Caco-2 (cell line): ENCODE results near the gene DGKA. TPM values are rescaled to one million over a fixed set of nuclear protein-coding genes. Genes with fewer than 3 reads are reported as not detected.

Experiments used
- BruUV-seq: library from RNA; stranded (reverse); fragments of 400-500 nt; replicated peaks from 2 replicates; lab custom pipeline; 2021; lab: Mats Ljungman, UMichigan
- CTCF ChIA-PET: fragments of 300-600 bp; sonication (Branson Sonifier 250); formaldehyde crosslinking; loops from one replicate; lab custom pipeline; 2022; ENCODE audit warnings: antibody characterized with exemption; lab: Charles Lee
- POLR2A ChIA-PET: fragments of 300-600 bp; sonication (Branson Sonifier 250); formaldehyde crosslinking; loops from one replicate; lab custom pipeline; 2022; ENCODE audit warnings: antibody characterized with exemption; lab: Charles Lee
- DNase-seq, 2 experiments: peaks; one replicate each; pipeline versions ENCODE4 v3.0.0 to v3.0.0-alpha.2; 2020 to 2022
- H3K27me3 ChIP-seq: replicated peaks from 2 replicates; pipeline ENCODE4 v1.6.0; 2011; ENCODE audit warnings: low read length; ENCODE audit not compliant: control insufficient read depth, insufficient read depth
- H3K36me3 ChIP-seq: 2 replicates; pipeline ENCODE4 v1.5.1; 2011; ENCODE audit warnings: low read length; ENCODE audit not compliant: control insufficient read depth, insufficient read depth
- H3K4me1 ChIP-seq: fragments of 250-450 bp; sonication (Bioruptor Pico); 2 replicates; pipeline ENCODE4 v1.5.1; 2020; ENCODE audit warnings: mild to moderate bottlenecking
- H3K4me3 ChIP-seq: 2 replicates; pipeline ENCODE4 v1.5.1; 2011; ENCODE audit warnings: low read depth, mild to moderate bottlenecking, control low read depth, low read length
- H3K9me3 ChIP-seq: fragments of 250-450 bp; sonication (Bioruptor Pico); 2 replicates; pipeline ENCODE4 v1.5.1; 2020; ENCODE audit warnings: mild to moderate bottlenecking, moderate library complexity
- H3K27ac Mint-ChIP-seq: one replicate; pipeline ENCODE4 v1.8.0; 2022; ENCODE audit warnings: mixed read lengths; ENCODE audit not compliant: unreplicated experiment
- H3K27me3 Mint-ChIP-seq: one replicate; pipeline ENCODE4 v1.8.0; 2022; ENCODE audit warnings: mixed read lengths; ENCODE audit not compliant: insufficient read depth, unreplicated experiment
- H3K36me3 Mint-ChIP-seq: one replicate; pipeline ENCODE4 v1.8.0; 2022; ENCODE audit warnings: mild to moderate bottlenecking, mixed read lengths; ENCODE audit not compliant: insufficient read depth, unreplicated experiment
- H3K4me1 Mint-ChIP-seq: one replicate; pipeline ENCODE4 v1.8.0; 2022; ENCODE audit warnings: low read depth, mixed read lengths; ENCODE audit not compliant: unreplicated experiment
- H3K4me3 Mint-ChIP-seq: one replicate; pipeline ENCODE4 v1.8.0; 2022; ENCODE audit warnings: mild to moderate bottlenecking, moderate library complexity, mixed read lengths; ENCODE audit not compliant: unreplicated experiment
- H3K9me3 Mint-ChIP-seq: one replicate; pipeline ENCODE4 v1.8.0; 2022; ENCODE audit warnings: mixed read lengths; ENCODE audit not compliant: unreplicated experiment
- intact Hi-C: fragments of 100-400 bp; cut with micrococcal nuclease; formaldehyde crosslinking; loops from one replicate; pipeline ENCODE4 v1.10.0; 2022; ENCODE audit not compliant: unreplicated experiment
- total RNA-seq: library from RNA; stranded (reverse); gene quantifications from 2 replicates; pipeline ENCODE4 v1.2.3, GENCODE V29; 2022
- TF ChIP-seq, protein P1 (sequence below), 2 experiments: fragments of 200-600 bp in 1 of 2; IDR thresholded peaks; 1 replicate in 1 of 2; 2 replicates in 1 of 2; pipeline versions ENCODE4 v1.5.1 to v1.8.0; 2011 to 2022; ENCODE audit warnings: antibody characterized with exemption in 1 of 2, control low read depth in 1 of 2, inconsistent platforms in 1 of 2, low read depth in 1 of 2, low read length in 1 of 2, mild to moderate bottlenecking in 1 of 2, moderate library complexity in 1 of 2; ENCODE audit not compliant: insufficient read depth in 1 of 2, severe bottlenecking in 1 of 2, unreplicated experiment in 1 of 2

DGKA gene
- total RNA-seq, 1 experiment from 2014 or later: 22.2 TPM

- Mint-ChIP-seq H3K4me3 (no peak overlapping the region), H3K36me3 (peaks cover 53% of the 10 kb centered on the region), H3K27me3 (no peaks in the 10 kb centered on the region), H3K4me1 (peaks cover 27% of the 10 kb centered on the region), H3K27ac (no peak overlapping the region), H3K9me3 (no peaks in the 10 kb centered on the region)
- intact Hi-C loops: no loop called here
- CTCF ChIA-PET: no interaction called here
- BruUV-seq: no TSS peak
- Histone ChIP-seq H3K36me3 (no peaks in the 10 kb centered on the region; the same call in 1 of the 2 replicates), H3K9me3 (no peaks in the 10 kb centered on the region), H3K4me3 (no peak overlapping the region), H3K27me3 (no peaks in the 10 kb centered on the region), H3K4me1 (peaks cover 46% of the 10 kb centered on the region)
- TF ChIP-seq, protein P1, sequence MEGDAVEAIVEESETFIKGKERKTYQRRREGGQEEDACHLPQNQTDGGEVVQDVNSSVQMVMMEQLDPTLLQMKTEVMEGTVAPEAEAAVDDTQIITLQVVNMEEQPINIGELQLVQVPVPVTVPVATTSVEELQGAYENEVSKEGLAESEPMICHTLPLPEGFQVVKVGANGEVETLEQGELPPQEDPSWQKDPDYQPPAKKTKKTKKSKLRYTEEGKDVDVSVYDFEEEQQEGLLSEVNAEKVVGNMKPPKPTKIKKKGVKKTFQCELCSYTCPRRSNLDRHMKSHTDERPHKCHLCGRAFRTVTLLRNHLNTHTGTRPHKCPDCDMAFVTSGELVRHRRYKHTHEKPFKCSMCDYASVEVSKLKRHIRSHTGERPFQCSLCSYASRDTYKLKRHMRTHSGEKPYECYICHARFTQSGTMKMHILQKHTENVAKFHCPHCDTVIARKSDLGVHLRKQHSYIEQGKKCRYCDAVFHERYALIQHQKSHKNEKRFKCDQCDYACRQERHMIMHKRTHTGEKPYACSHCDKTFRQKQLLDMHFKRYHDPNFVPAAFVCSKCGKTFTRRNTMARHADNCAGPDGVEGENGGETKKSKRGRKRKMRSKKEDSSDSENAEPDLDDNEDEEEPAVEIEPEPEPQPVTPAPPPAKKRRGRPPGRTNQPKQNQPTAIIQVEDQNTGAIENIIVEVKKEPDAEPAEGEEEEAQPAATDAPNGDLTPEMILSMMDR (IDR thresholded peaks at IDR 0.05; ENCODE audit: insufficient read depth in 1 of 2, low read depth in 1 of 2, low read length in 1 of 2, severe bottlenecking in 1 of 2, unreplicated experiment in 1 of 2): no peak
- POLR2A ChIA-PET: no interaction called here
- DNase-seq: no peak
Observed at GRCh38 chr12:55969356-55969755, 38.4 kb downstream of the DGKA start.

- Mint-ChIP-seq H3K36me3 (peaks cover 53% of the 10 kb centered on the region), H3K27ac (peak overlapping the region; percentile 51), H3K4me3 (no peak overlapping the region), H3K9me3 (no peaks in the 10 kb centered on the region), H3K27me3 (no peaks in the 10 kb centered on the region), H3K4me1 (peaks cover 20% of the 10 kb centered on the region)
- TF ChIP-seq, protein P1 (IDR thresholded peaks at IDR 0.05; ENCODE audit: insufficient read depth in 1 of 2, low read depth in 1 of 2, low read length in 1 of 2, severe bottlenecking in 1 of 2, unreplicated experiment in 1 of 2): no peak
- BruUV-seq: no TSS peak
- intact Hi-C loops: loop anchor here (5.0 kb wide), 1 partner anchor 667 kb away; no protein-coding TSS in a partner anchor
- POLR2A ChIA-PET: no interaction called here
- no peaks in the 10 kb centered on the region for H3K9me3 ChIP-seq
- CTCF ChIA-PET: no interaction called here
- H3K4me3 ChIP-seq: no peak overlapping the region
- no peaks in the 10 kb centered on the region for H3K27me3 ChIP-seq
- peaks cover 47% of the 10 kb centered on the region for H3K4me1 ChIP-seq
- no peak for DNase-seq
- peaks cover 1% of the 10 kb centered on the region for H3K36me3 ChIP-seq
Observed at GRCh38 chr12:55970775-55971174, 39.8 kb downstream of the DGKA start.

DNA sequence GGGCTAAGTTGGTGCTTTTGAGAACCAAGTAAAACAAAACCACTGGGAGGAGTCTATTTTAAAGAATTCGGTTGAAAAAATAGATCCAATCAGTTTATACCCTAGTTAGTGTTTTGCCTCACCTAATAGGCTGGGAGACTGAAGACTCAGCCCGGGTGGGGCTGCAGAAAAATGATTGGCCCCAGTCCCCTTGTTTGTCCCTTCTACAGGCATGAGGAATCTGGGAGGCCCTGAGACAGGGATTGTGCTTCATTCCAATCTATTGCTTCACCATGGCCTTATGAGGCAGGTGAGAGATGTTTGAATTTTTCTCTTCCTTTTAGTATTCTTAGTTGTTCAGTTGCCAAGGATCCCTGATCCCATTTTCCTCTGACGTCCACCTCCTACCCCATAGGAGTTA is 41.1 kb downstream of the DGKA start:
- peaks cover 26% of the 10 kb centered on the region for H3K4me1 Mint-ChIP-seq
- POLR2A ChIA-PET: no interaction called here
- no peaks in the 10 kb centered on the region for H3K9me3 Mint-ChIP-seq
- H3K36me3 Mint-ChIP-seq: peaks cover 53% of the 10 kb centered on the region
- H3K27me3 Mint-ChIP-seq: no peaks in the 10 kb centered on the region
- CTCF ChIA-PET: no interaction called here
- TF ChIP-seq, protein P1 (IDR thresholded peaks at IDR 0.05; ENCODE audit: insufficient read depth in 1 of 2, low read depth in 1 of 2, low read length in 1 of 2, severe bottlenecking in 1 of 2, unreplicated experiment in 1 of 2): no peak
- BruUV-seq: no TSS peak
- Histone ChIP-seq H3K9me3 (no peaks in the 10 kb centered on the region), H3K4me3 (peak overlapping the region; percentile 11; the same call in 1 of the 2 replicates), H3K4me1 (peaks cover 42% of the 10 kb centered on the region), H3K27me3 (no peaks in the 10 kb centered on the region), H3K36me3 (peaks cover 1% of the 10 kb centered on the region)
- H3K4me3 Mint-ChIP-seq: no peak overlapping the region
- DNase-seq: peak; percentile 89
- H3K27ac Mint-ChIP-seq: no peak overlapping the region
- intact Hi-C loops: loop anchor here (2.0 to 5.0 kb wide), 3 partner anchors 41 to 665 kb away; partner anchors contain the start of genes DGKA and DNAJC14
